Muscle layer of duodenum (tissue), 2 donors: ENCODE results near the gene CRB2.

Experiments
- H3K27ac ChIP-seq: one replicate; pipeline ENCODE4 v1.7.0; 2013; ENCODE audit warnings: mild to moderate bottlenecking, low read length
- H3K27me3 ChIP-seq: one replicate; pipeline ENCODE4 v1.7.0; 2013; ENCODE audit warnings: low read depth, mild to moderate bottlenecking, control low read depth, low read length
- H3K36me3 ChIP-seq, 2 donors: one replicate each; pipeline ENCODE4 v1.7.0; 2013; ENCODE audit warnings: low read length in 2 of 2, control low read depth in 1 of 2, mild to moderate bottlenecking in 1 of 2; ENCODE audit not compliant: insufficient read depth in 2 of 2, control insufficient read depth in 1 of 2
- H3K4me1 ChIP-seq, 2 donors: one replicate each; pipeline ENCODE4 v1.7.0; 2013; ENCODE audit warnings: low read length in 2 of 2, mild to moderate bottlenecking in 2 of 2, control low read depth in 1 of 2, moderate library complexity in 1 of 2; ENCODE audit not compliant: insufficient read depth in 2 of 2, control insufficient read depth in 1 of 2
- H3K4me3 ChIP-seq, 2 donors: one replicate each; pipeline ENCODE4 v1.7.0; 2013; ENCODE audit warnings: low read length in 2 of 2, low read depth in 1 of 2, mild to moderate bottlenecking in 1 of 2
- H3K9me3 ChIP-seq, 2 donors: one replicate each; pipeline ENCODE4 v1.7.0; 2013; ENCODE audit warnings: low read length in 2 of 2, control low read depth in 1 of 2, mild to moderate bottlenecking in 1 of 2; ENCODE audit not compliant: control insufficient read depth in 1 of 2
- donor health status: healthy.

The CRB2 gene

GRCh38 chr9:123319541-123320339 is 36.3 kb upstream of the CRB2 start:
- H3K4me3 ChIP-seq, result no peak overlapping the region
- no peaks in the 10 kb centered on the region for H3K27me3 ChIP-seq
- H3K4me1 ChIP-seq, result peaks cover 0 to 26% of the 10 kb centered on the region in 2 donors
- H3K27ac ChIP-seq, result no peak overlapping the region
- no peaks in the 10 kb centered on the region for H3K36me3 ChIP-seq
- H3K9me3 ChIP-seq, result no peaks in the 10 kb centered on the region

DNA sequence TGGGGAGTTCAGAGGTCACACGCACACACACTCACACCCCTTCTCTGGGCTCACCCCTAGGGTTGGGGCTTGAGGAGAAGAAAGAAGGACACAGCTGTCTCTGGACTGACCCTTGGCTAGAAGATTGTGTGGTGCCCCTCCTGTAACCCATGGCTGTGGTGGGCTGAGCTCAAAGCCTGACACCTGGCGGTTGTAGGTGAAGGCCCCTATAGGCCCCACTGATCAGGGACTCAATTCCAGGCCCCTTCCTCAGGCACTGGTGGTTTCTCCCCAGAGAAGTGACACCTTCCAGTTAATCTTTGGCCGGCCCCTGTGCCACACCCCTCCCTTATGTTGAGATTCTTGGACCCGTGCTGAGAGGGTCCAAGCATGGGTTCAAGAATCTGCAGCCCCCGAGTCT is 35.2 kb upstream of the CRB2 start:
- Histone ChIP-seq H3K9me3 (no peaks in the 10 kb centered on the region), H3K36me3 (no peaks in the 10 kb centered on the region), H3K27ac (no peak overlapping the region), H3K27me3 (no peaks in the 10 kb centered on the region), H3K4me1 (peaks cover 0 to 26% of the 10 kb centered on the region in 2 donors), H3K4me3 (no peak overlapping the region)

DNA sequence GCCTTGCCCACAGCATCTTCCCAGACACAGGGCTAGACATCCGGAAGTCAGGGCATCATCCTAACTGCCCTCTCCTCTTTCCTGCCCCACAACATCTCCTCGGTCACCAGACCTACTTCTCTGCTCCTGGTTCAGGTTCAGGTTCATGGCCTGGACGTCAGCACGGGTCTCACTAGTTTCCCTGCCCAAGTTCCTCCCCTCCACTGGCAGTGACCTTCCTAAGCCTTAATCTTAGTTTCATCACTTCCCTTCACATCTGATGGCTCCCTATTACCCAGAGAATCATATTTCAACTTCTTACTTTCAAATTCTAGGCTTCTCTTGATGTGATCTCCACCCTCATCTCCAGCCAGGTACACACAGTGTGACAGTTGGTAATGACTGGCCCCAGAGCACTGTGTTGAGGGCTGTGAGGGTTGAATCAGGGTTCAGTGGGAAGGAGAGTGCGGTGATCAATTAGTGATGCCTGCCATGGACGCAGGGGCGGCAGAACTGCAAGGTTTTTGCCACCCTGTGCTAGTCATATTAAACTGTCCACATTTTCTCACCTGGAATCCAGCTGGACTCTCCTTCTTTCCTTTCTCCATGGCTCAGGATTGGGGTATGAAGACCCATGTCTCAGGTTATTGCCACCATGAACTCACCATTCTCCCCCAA is 34.3 kb upstream of the CRB2 start:
- H3K27me3 ChIP-seq, result no peaks in the 10 kb centered on the region
- H3K27ac ChIP-seq, result no peak overlapping the region
- no peak overlapping the region for H3K4me3 ChIP-seq
- no peaks in the 10 kb centered on the region for H3K9me3 ChIP-seq
- peaks cover 0 to 26% of the 10 kb centered on the region in 2 donors for H3K4me1 ChIP-seq
- no peaks in the 10 kb centered on the region for H3K36me3 ChIP-seq

GRCh38 chr9:123322273-123323195 is 33.5 kb upstream of the CRB2 start:
- Histone ChIP-seq H3K36me3 (no peaks in the 10 kb centered on the region), H3K4me3 (no peak overlapping the region), H3K27ac (no peak overlapping the region), H3K9me3 (no peaks in the 10 kb centered on the region), H3K27me3 (no peaks in the 10 kb centered on the region), H3K4me1 (peaks cover 0 to 26% of the 10 kb centered on the region in 2 donors)

GRCh38 chr9:123323196-123324013 is 32.6 kb upstream of the CRB2 start:
- Histone ChIP-seq H3K4me3 (no peak overlapping the region), H3K36me3 (no peaks in the 10 kb centered on the region), H3K27ac (no peak overlapping the region), H3K4me1 (peaks cover 0 to 23% of the 10 kb centered on the region in 2 donors), H3K27me3 (no peaks in the 10 kb centered on the region), H3K9me3 (no peaks in the 10 kb centered on the region)

GRCh38 chr9:123324767-123325183 is 31.2 kb upstream of the CRB2 start:
- H3K4me3 ChIP-seq, result no peak overlapping the region
- H3K27me3 ChIP-seq, result no peaks in the 10 kb centered on the region
- H3K4me1 ChIP-seq, result peaks cover 0 to 12% of the 10 kb centered on the region in 2 donors
- H3K36me3 ChIP-seq, result no peaks in the 10 kb centered on the region
- no peaks in the 10 kb centered on the region for H3K9me3 ChIP-seq
- H3K27ac ChIP-seq, result no peak overlapping the region

DNA sequence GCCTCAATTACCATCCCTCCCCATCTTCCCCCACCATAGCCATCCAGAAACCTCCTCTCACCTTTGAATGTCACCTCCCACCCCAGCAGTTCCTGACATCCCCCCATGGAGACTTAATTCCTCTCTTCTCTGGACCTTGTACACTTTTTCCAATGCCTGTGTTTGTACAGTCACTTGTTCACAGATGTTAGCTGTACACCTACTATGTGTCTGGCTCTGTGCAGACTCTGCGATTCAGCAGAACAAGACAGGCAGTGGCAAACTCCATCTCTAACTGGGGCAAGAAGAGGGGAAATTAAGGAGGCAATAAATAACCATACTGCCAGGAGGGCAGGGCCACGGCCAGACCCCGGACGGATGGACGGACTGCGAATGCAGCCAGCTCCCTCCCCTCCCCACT is 29.8 kb upstream of the CRB2 start:
- H3K4me1 ChIP-seq, result peaks cover 0 to 12% of the 10 kb centered on the region in 2 donors
- H3K36me3 ChIP-seq, result no peaks in the 10 kb centered on the region
- no peaks in the 10 kb centered on the region for H3K9me3 ChIP-seq
- H3K27me3 ChIP-seq, result no peaks in the 10 kb centered on the region
- H3K4me3 ChIP-seq, result peak overlapping the region; percentile 31 to 47
- no peak overlapping the region for H3K27ac ChIP-seq

DNA sequence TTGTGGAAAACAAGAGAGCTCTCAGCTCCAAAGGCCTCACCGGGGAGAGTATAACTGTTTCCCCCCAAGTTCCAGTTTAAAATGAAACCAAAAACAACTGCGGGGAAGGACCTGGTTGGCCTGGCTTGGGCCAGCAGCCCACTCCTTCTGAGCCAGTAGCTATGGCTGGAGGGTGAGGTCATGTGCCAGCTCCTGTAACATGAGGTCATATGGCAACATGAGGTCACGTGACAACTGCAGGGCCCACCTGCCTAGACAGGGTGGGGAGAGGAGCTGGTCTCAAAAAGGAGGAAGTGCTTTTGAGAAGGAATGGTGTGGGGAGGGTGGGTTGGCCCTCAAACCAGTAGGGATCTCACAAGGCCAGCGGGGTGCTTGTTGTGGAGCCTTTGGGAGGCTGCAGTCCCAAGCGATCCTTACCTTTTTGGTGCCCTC is 29.3 kb upstream of the CRB2 start:
- peaks cover 0 to 12% of the 10 kb centered on the region in 2 donors for H3K4me1 ChIP-seq
- no peaks in the 10 kb centered on the region for H3K36me3 ChIP-seq
- peak overlapping the region; percentile 31 to 47 for H3K4me3 ChIP-seq
- H3K27me3 ChIP-seq, result no peaks in the 10 kb centered on the region
- H3K27ac ChIP-seq, result no peak overlapping the region
- no peaks in the 10 kb centered on the region for H3K9me3 ChIP-seq

DNA sequence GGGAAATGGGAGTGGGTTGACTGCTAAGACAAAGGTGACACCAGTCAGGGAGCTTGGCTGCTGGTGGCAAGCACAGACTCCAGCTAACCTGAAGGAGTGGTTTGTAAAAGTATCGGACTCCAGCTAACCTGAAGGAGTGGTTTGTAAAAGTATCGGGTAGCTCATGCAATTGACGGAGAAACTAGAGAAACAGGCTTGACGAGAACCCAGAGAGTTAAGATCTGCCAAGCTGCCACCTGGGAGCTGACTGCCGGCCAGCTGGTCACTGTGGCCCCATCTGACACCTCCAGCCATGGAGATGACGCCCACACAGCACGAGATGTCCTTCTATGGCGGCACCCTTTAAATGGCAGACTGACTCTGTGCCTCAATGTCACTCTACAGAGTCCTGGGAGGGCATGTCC is 28.3 kb upstream of the CRB2 start:
- Histone ChIP-seq H3K4me3 (no peak overlapping the region), H3K27me3 (no peaks in the 10 kb centered on the region), H3K27ac (no peak overlapping the region), H3K9me3 (no peaks in the 10 kb centered on the region), H3K36me3 (no peaks in the 10 kb centered on the region), H3K4me1 (peaks cover 0 to 6% of the 10 kb centered on the region in 2 donors)

DNA sequence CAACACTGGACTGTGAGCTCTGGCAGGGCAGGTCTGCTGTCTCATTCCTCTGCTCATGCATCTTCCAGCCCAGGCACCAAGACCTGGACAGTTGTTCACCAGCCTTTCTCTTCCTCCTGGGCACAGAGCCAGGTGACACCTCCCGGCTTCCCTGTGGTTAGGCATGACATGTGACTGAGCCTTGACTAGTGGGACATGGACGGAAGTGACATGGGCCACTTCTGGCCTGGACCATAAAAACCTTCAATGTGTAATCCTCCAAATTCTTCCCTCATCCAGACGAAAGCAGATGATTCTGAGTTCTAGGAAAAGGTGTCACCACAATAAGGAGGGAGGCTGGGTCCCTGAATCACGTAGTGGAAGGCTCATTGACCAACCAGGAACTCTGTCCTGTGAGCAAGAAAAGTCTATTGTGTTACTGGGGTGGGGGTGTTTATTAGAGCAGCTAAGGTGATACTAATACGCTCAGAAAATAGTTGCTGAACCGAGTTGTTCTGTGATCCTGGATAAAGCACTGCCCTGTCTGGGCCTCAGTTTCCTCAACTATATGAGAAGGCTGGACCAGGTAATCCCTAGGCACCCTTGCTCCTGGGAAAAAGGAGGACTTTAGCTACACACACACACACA is 26.6 kb upstream of the CRB2 start:
- H3K36me3 ChIP-seq, result no peaks in the 10 kb centered on the region
- no peak overlapping the region for H3K4me3 ChIP-seq
- no peaks in the 10 kb centered on the region for H3K9me3 ChIP-seq
- H3K27ac ChIP-seq, result no peak overlapping the region
- H3K4me1 ChIP-seq, result no peaks in the 10 kb centered on the region
- no peaks in the 10 kb centered on the region for H3K27me3 ChIP-seq
